ENCODE measurements around the gene DMD. TPM values are rescaled to one million over a fixed set of nuclear protein-coding genes. Genes with fewer than 3 reads are reported as not detected.

DMD gene
- total and polyA plus RNA-seq, 2 of the 13 experiments (the other 11 are each of a cell fraction or from before 2014, with no cell fraction given), result 17.6 to 25.9 TPM

DNA sequence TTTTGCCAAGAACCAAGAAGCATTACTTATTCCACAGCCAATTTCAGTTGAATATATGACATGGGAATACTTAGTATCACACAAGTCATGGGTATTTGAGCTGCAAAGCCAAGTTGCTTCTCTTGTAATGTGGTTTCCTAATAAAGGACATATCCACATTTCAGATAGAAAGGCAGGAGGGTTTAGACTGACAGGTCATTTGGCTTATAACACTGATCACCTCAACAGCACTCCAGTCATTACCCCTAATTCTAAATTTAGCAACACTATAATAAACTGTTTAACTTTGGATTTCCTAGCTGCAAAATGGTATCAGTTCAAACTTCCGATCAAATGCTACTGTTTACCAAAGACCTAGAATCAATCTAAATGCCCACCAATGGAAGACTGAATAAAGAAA is 2025.5 kb downstream of the DMD start (continued):
- TF ChIP-seq, protein P1, sequence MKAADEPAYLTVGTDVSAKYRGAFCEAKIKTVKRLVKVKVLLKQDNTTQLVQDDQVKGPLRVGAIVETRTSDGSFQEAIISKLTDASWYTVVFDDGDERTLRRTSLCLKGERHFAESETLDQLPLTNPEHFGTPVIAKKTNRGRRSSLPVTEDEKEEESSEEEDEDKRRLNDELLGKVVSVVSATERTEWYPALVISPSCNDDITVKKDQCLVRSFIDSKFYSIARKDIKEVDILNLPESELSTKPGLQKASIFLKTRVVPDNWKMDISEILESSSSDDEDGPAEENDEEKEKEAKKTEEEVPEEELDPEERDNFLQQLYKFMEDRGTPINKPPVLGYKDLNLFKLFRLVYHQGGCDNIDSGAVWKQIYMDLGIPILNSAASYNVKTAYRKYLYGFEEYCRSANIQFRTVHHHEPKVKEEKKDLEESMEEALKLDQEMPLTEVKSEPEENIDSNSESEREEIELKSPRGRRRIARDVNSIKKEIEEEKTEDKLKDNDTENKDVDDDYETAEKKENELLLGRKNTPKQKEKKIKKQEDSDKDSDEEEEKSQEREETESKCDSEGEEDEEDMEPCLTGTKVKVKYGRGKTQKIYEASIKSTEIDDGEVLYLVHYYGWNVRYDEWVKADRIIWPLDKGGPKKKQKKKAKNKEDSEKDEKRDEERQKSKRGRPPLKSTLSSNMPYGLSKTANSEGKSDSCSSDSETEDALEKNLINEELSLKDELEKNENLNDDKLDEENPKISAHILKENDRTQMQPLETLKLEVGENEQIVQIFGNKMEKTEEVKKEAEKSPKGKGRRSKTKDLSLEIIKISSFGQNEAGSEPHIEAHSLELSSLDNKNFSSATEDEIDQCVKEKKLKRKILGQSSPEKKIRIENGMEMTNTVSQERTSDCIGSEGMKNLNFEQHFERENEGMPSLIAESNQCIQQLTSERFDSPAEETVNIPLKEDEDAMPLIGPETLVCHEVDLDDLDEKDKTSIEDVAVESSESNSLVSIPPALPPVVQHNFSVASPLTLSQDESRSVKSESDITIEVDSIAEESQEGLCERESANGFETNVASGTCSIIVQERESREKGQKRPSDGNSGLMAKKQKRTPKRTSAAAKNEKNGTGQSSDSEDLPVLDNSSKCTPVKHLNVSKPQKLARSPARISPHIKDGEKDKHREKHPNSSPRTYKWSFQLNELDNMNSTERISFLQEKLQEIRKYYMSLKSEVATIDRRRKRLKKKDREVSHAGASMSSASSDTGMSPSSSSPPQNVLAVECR (CRISPR knock-in tag; IDR thresholded peaks at IDR 0.05; ENCODE audit: borderline replicate concordance), result no peak
- TF ChIP-seq, protein P2, sequence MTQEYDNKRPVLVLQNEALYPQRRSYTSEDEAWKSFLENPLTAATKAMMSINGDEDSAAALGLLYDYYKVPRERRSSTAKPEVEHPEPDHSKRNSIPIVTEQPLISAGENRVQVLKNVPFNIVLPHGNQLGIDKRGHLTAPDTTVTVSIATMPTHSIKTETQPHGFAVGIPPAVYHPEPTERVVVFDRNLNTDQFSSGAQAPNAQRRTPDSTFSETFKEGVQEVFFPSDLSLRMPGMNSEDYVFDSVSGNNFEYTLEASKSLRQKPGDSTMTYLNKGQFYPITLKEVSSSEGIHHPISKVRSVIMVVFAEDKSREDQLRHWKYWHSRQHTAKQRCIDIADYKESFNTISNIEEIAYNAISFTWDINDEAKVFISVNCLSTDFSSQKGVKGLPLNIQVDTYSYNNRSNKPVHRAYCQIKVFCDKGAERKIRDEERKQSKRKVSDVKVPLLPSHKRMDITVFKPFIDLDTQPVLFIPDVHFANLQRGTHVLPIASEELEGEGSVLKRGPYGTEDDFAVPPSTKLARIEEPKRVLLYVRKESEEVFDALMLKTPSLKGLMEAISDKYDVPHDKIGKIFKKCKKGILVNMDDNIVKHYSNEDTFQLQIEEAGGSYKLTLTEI (CRISPR knock-in tag; conservative IDR thresholded peaks at IDR 0.05), result no peak
- no peak for TF ChIP-seq ZBTB38 (CRISPR knock-in tag; IDR thresholded peaks at IDR 0.05)

DNA sequence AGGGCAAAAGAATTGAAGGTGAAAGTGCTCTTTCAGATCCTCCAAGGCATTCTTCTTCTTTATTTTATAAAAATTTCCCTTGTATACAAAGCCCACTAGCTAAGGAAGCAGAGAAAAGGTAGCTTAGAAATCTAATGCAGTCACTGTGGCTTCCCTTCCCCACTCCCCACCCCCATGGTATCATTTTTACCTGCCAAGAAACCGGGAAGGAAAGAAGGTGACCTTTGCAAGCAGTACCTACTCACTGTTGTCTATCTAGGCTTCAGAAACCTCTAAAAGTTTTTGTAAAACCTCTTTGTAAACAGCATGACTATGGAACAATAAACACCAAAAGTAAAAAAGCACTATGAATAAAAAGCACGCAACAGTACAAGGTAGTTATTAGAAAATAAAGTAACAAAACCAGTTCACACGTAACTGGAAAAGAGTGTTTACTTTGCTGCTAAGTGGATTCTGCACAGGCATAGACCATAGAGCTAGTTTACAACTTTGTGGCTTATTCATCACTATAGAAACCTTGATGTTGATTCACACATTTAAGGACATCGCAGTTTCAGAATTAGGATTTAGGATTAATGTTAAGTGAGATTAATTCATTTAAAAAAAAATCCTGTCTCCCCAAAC is 2029.9 kb downstream of the DMD start:
- Histone ChIP-seq H4K20me1 (ENCODE audit: insufficient read depth, low read length) (no peaks in the 10 kb centered on the region), H3K4me1 (ENCODE audit: insufficient read depth, low read length) (no peaks in the 10 kb centered on the region), H3K79me2 (ENCODE audit: insufficient read depth, low read length) (no peaks in the 10 kb centered on the region), H3K36me3 (replicated peaks in 1 of 2; ENCODE audit: control insufficient read depth in 1 of 2, insufficient read depth in 2 of 2, low read length in 2 of 2) (peaks cover 1 to 16% of the 10 kb centered on the region in 2 experiments; a peak in 3 of 5 replicates), H3K9me3 (ENCODE audit: low read length) (no peaks in the 10 kb centered on the region), H3K27me3 (ENCODE audit: control insufficient read depth in 1 of 2, insufficient read depth in 2 of 2, low read length in 2 of 2) (no peaks in the 10 kb centered on the region), H3K4me2 (ENCODE audit: low read depth, low read length) (no peak overlapping the region), H2AFZ (ENCODE audit: low read length) (no peak overlapping the region), H3K9ac (ENCODE audit: insufficient read depth, low read depth, low read length) (no peak overlapping the region), H3K27ac (ENCODE audit: extremely low read length, insufficient read depth, low read length) (no peak overlapping the region), H3K4me3 (replicated peaks in 1 of 3; ENCODE audit: insufficient read depth in 1 of 3, low read depth in 2 of 3, low read length in 3 of 3) (no peak overlapping the region)
- WGBS (ENCODE audit: low lambda C conversion rate), result 90% methylated on average over 4 of the region's 4 CpGs
- in situ Hi-C loops (cut with HindIII; ENCODE audit: extremely low pct_ligation_motif_present, low pct_unique_long_range_greater_than_20kb), result no loop called here
- DNase-seq (ENCODE audit: low spot score) (no peak), ATAC-seq (no peak), FAIRE-seq (no peak)
- BruUV-seq (replicated peaks), result no TSS peak
- POLR2A ChIA-PET, result no interaction called here
- intact Hi-C loops (cut with micrococcal nuclease; ENCODE audit: unreplicated experiment), result no loop called here
- CTCF ChIA-PET (ENCODE audit: low intra/inter-chr PET ratio, low total read pairs), result no interaction called here
- no peak for TF ChIP-seq ZSCAN21 (CRISPR knock-in tag; IDR thresholded peaks at IDR 0.05; ENCODE audit: borderline replicate concordance)
- no peak for TF ChIP-seq ZNF720 (CRISPR knock-in tag; IDR thresholded peaks at IDR 0.05)
- TF ChIP-seq MTA1 (CRISPR knock-in tag; IDR thresholded peaks at IDR 0.05; ENCODE audit: borderline replicate concordance), result no peak
- TF ChIP-seq, protein P3, sequence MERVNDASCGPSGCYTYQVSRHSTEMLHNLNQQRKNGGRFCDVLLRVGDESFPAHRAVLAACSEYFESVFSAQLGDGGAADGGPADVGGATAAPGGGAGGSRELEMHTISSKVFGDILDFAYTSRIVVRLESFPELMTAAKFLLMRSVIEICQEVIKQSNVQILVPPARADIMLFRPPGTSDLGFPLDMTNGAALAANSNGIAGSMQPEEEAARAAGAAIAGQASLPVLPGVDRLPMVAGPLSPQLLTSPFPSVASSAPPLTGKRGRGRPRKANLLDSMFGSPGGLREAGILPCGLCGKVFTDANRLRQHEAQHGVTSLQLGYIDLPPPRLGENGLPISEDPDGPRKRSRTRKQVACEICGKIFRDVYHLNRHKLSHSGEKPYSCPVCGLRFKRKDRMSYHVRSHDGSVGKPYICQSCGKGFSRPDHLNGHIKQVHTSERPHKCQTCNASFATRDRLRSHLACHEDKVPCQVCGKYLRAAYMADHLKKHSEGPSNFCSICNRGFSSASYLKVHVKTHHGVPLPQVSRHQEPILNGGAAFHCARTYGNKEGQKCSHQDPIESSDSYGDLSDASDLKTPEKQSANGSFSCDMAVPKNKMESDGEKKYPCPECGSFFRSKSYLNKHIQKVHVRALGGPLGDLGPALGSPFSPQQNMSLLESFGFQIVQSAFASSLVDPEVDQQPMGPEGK (CRISPR knock-in tag; IDR thresholded peaks at IDR 0.05), result no peak
- no peak for TF ChIP-seq TBX3 (IDR thresholded peaks at IDR 0.05; ENCODE audit: borderline replicate concordance)
- TF ChIP-seq ZNF792 (CRISPR knock-in tag; IDR thresholded peaks at IDR 0.05), result no peak
- no peak for TF ChIP-seq BRD4 (CRISPR knock-in tag; IDR thresholded peaks at IDR 0.05)
- TF ChIP-seq ZNF619 (CRISPR knock-in tag; IDR thresholded peaks at IDR 0.05), result no peak
- no peak for TF ChIP-seq MAFK (conservative IDR thresholded peaks at IDR 0.05 in 1 of 2, IDR thresholded peaks at IDR 0.05 in 1 of 2; ENCODE audit: low read length in 2 of 2)

Measured in HepG2 (cell line).